Aorta (tissue), 5 donors: Measurements from ENCODE around the gene ACADSB. TPM values are rescaled to one million over a fixed set of nuclear protein-coding genes. Genes with fewer than 3 reads are reported as not detected.

ENCODE experiments used
- ATAC-seq: fragments of 200-7000 bp; cut with Tn5 transposase; one replicate; pipeline ENCODE4 v1.9.1; 2022; ENCODE audit warnings: moderate library complexity; ENCODE audit not compliant: low FRiP score
- DNase-seq, 2 donors: peaks; one replicate each; pipeline ENCODE4 v3.0.0-alpha.2; 2020
- H3K27ac ChIP-seq, 2 donors: one replicate each; pipeline ENCODE4 v1.5.1; 2013; ENCODE audit warnings: low read length in 2 of 2, mild to moderate bottlenecking in 2 of 2, moderate library complexity in 2 of 2, control low read depth in 1 of 2, inconsistent platforms in 1 of 2, low read depth in 1 of 2
- H3K27me3 ChIP-seq, 2 donors: one replicate each; pipeline ENCODE4 v1.6.1; 2013; ENCODE audit warnings: control low read depth in 1 of 2, low read length in 1 of 2, mild to moderate bottlenecking in 1 of 2, moderate library complexity in 1 of 2; ENCODE audit not compliant: insufficient read depth in 2 of 2, control insufficient read depth in 1 of 2
- H3K36me3 ChIP-seq, 2 donors: one replicate each; pipeline ENCODE4 v1.6.1; 2013; ENCODE audit warnings: control low read depth in 1 of 2, low read length in 1 of 2, mild to moderate bottlenecking in 1 of 2; ENCODE audit not compliant: insufficient read depth in 2 of 2, control insufficient read depth in 1 of 2
- H3K4me1 ChIP-seq, 2 donors: one replicate each; pipeline ENCODE4 v1.6.1; 2013; ENCODE audit warnings: low read length in 2 of 2, control low read depth in 1 of 2, mild to moderate bottlenecking in 1 of 2, moderate library complexity in 1 of 2; ENCODE audit not compliant: insufficient read depth in 2 of 2, control insufficient read depth in 1 of 2
- H3K4me3 ChIP-seq, 2 donors: one replicate each; pipeline ENCODE4 v1.5.1; 2013; ENCODE audit warnings: low read length in 2 of 2, control low read depth in 1 of 2, mild to moderate bottlenecking in 1 of 2
- H3K9me3 ChIP-seq: one replicate; pipeline ENCODE4 v1.6.1; 2013; ENCODE audit warnings: mild to moderate bottlenecking, low read length; ENCODE audit not compliant: control insufficient read depth
- WGBS, 2 donors: extraction: QIAGEN DNeasy Blood & Tissue Kit; methylation state at CpG; one replicate each; pipeline ENCODE4 v1.1.7; 2013; 5-methylcytosine and 5-hydroxymethylcytosine counted together
- intact Hi-C, 2 donors: fragments of 100-400 bp; cut with DNase I; formaldehyde crosslinking; loops; one replicate each; pipeline versions ENCODE4 v1.14.2 to v1.15.0; 2022
- polyA plus RNA-seq, 2 donors: library from polyadenylated mRNA; stranded (reverse); fragments of 200-250 nt; gene quantifications; one replicate each; pipeline ENCODE4 v1.2.3, GENCODE V29; 2013
- total RNA-seq, 2 donors: library from RNA; stranded (reverse); fragmentation: NEBNext Ultra II Directional; extraction: Animal tissue kit (Norgen Biotek cat#: 25700); gene quantifications; one replicate each; pipeline ENCODE4 v1.2.1, GENCODE V29; 2021
- donor health status: healthy with polysubstance abuse.
- donor health status: Bipolar disorder and iron deficiency.
- donor health status: DM: no; HTN: no; CAD: no.
- donor health status: DM: no; HTN: no; CAD: no.
- donor health status: DM: yes; HTN: yes; CAD: no.

The ACADSB gene
- total and polyA plus RNA-seq, 4 donors: 7.6 to 25.5 (median 14.0) TPM

- H3K27me3 ChIP-seq: no peaks in the 10 kb centered on the region
- no peak overlapping the region for H3K4me3 ChIP-seq
- peaks cover 5 to 6% of the 10 kb centered on the region in 2 donors for H3K36me3 ChIP-seq
- no peak overlapping the region for H3K27ac ChIP-seq
- no peak for ATAC-seq
- intact Hi-C loops: loop anchor here (2.0 to 5.0 kb wide), 2 partner anchors 514 to 516 kb away; no protein-coding TSS in a partner anchor
- H3K4me1 ChIP-seq: no peaks in the 10 kb centered on the region
- 85 to 87% methylated on average over 12 of the region's 12 CpGs for WGBS, 2 donors
- no peak for DNase-seq
- H3K9me3 ChIP-seq: no peaks in the 10 kb centered on the region
These were observed 34.1 kb downstream of the ACADSB start for GRCh38 chr10:123042708-123043408.

DNA sequence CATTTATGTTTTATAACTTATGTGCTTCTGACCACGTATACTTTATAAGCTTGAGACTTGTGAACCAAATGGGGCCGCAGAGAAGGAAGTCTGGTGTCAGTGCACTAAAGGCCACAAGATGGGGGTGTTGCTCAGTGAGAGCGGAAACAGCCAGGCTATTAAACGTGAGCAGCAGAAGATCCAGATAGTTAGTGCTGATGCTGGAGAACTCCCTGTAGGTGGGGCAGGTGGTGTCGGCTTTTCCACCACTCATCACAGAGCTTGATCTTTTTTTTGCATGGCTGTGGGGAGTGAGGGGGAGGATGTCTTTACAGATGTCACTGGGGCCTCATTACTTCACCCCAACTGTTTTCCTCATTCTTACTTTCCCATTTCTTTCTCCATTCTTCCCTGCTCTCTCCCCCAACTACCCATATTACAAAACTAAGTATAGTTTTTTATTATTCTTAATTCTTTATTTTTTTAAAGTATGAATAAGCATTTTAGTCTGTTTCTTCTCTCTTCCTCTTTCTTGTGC is 34.7 kb downstream of the ACADSB start:
- Histone ChIP-seq H3K27ac (no peak overlapping the region), H3K36me3 (peaks cover 5 to 7% of the 10 kb centered on the region in 2 donors), H3K27me3 (no peaks in the 10 kb centered on the region), H3K4me1 (no peaks in the 10 kb centered on the region), H3K9me3 (no peaks in the 10 kb centered on the region), H3K4me3 (no peak overlapping the region)
- WGBS, 2 donors: 17 to 26% methylated on average over 5 of the region's 5 CpGs
- intact Hi-C loops: loop anchor here (2.0 to 5.0 kb wide), 2 partner anchors 514 to 515 kb away; no protein-coding TSS in a partner anchor
- DNase-seq (no peak), ATAC-seq (no peak)

DNA sequence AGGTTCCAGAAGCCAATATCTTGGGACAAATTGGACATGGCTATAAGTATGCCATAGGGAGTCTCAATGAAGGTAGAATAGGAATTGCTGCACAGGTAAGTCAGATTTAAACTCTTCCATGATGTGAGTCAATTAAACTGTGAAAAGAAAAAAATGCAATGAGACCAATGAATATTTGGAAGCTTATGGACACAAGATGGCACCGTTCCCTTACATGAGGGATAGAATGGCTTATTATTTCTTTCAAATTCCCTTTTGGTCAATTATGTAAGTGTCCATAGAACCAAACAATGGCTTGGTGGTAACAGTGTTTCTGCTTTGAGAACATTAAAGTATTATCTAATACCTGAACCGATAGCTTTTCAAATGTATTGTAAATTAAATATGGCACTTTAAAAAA is 35.6 kb downstream of the ACADSB start:
- Histone ChIP-seq H3K4me1 (no peaks in the 10 kb centered on the region), H3K9me3 (no peaks in the 10 kb centered on the region), H3K4me3 (no peak overlapping the region), H3K27me3 (no peaks in the 10 kb centered on the region), H3K36me3 (peaks cover 5 to 7% of the 10 kb centered on the region in 2 donors), H3K27ac (no peak overlapping the region)
- DNase-seq: no peak
- intact Hi-C loops: loop anchor here in 1 of 2 donors (5.0 kb wide), 1 partner anchor 513 kb away; no protein-coding TSS in a partner anchor
- WGBS, 2 donors: 92 to 96% methylated on average over 2 of the region's 2 CpGs
- ATAC-seq: no peak

DNA sequence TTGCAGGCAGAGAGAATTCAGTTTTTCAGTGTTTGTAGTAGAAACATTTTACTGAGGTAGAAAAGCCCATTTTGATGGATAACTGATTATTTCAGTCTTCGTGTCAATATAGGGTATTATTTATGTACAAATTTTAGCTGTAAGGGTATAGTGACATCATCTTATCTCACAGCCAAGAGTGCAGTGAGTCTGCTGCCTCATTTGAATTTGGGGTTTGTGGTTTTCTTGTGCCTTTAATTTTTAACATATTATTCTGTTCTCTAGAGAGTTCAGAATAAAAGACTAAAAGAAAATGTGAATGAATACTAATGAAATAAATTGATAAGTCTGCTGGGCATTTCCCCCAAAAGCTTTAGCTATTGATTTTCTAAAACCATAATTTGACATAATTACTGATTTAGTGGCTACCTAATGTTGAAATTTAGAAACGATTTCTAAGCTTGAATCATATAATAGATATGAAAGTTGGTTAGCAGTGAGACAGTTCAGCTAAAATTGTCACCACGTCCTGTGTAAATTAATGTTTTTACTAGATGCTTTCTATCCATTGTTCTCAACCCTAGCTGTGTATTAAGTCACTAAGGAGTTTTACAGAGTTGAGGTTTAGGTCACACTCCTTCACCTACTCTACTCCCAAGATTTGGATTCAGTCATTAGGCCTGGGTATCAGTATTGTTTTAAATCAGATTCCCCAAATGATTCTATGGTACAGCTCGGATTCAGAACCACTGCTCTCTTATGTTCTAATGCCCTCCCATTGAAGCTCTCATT is 37.3 kb downstream of the ACADSB start:
- Histone ChIP-seq H3K4me1 (no peaks in the 10 kb centered on the region), H3K4me3 (no peak overlapping the region), H3K27ac (no peak overlapping the region), H3K36me3 (peaks cover 5 to 9% of the 10 kb centered on the region in 2 donors), H3K27me3 (no peaks in the 10 kb centered on the region), H3K9me3 (no peaks in the 10 kb centered on the region)
- ATAC-seq: no peak
- intact Hi-C loops: no loop called here
- no peak for DNase-seq
- WGBS, 2 donors: 90 to 91% methylated on average over 4 of the region's 4 CpGs

DNA sequence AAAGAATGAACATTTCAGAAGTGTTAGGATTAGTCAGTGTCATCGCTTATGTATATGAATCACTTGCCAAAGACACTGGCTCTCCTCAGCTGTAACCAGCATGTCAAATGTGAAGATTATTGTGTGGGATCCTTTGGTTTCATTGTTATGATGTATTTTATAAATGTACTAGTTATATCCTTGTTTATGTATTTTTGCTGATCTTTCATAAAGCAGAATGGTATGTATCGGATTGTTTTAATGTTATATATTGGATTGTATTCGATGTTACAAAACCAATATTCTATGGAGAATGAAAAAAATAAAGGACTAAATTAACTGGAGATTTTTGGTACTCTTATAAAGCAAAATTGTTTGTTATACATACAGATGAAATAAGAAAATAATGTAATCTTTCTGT is 49.2 kb downstream of the ACADSB start:
- 97% methylated on average over 3 of the region's 3 CpGs for WGBS, 2 donors
- Histone ChIP-seq H3K27ac (no peak overlapping the region), H3K27me3 (no peaks in the 10 kb centered on the region), H3K4me1 (no peaks in the 10 kb centered on the region), H3K4me3 (no peak overlapping the region), H3K9me3 (no peaks in the 10 kb centered on the region), H3K36me3 (no peaks in the 10 kb centered on the region)
- intact Hi-C loops: no loop called here
- ATAC-seq: no peak
- no peak for DNase-seq

DNA sequence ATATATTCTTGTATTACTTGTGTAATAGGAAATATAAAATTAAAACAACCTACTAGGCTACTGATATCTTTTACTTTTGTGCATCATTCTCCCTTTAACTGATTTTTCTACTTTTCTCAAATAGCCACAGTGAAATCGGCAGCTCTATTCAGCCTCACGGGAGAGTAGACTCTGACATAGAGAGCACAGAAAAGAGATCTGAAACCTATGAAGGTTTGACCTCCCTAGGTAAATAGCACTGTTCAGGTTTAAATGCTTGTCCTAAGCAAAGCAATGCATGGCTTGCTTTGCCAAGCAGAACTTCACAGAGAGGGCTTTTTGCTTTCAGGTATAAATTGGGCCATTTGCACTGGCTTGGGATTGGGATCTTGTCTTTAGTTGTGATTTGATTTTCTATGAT is 53.1 kb downstream of the ACADSB start:
- no peak overlapping the region for H3K4me3 ChIP-seq
- H3K4me1 ChIP-seq: no peaks in the 10 kb centered on the region
- no peaks in the 10 kb centered on the region for H3K36me3 ChIP-seq
- no peak for ATAC-seq
- H3K27ac ChIP-seq: no peak overlapping the region
- H3K27me3 ChIP-seq: no peaks in the 10 kb centered on the region
- no peak for DNase-seq
- WGBS, 2 donors: 83 to 87% methylated on average over 2 of the region's 2 CpGs
- no peaks in the 10 kb centered on the region for H3K9me3 ChIP-seq
- intact Hi-C loops: no loop called here

GRCh38 chr10:123062726-123063125 is 53.9 kb downstream of the ACADSB start:
- intact Hi-C loops: no loop called here
- Histone ChIP-seq H3K27me3 (no peaks in the 10 kb centered on the region), H3K36me3 (no peaks in the 10 kb centered on the region), H3K4me3 (no peak overlapping the region), H3K4me1 (no peaks in the 10 kb centered on the region), H3K27ac (no peak overlapping the region), H3K9me3 (peaks cover 2% of the 10 kb centered on the region)
- WGBS, 2 donors: 80 to 84% methylated on average over 10 of the region's 10 CpGs
- DNase-seq: no peak
- ATAC-seq: no peak

- Histone ChIP-seq H3K4me3 (no peak overlapping the region), H3K27ac (no peak overlapping the region), H3K27me3 (no peaks in the 10 kb centered on the region), H3K4me1 (no peaks in the 10 kb centered on the region), H3K9me3 (peaks cover 3% of the 10 kb centered on the region), H3K36me3 (no peaks in the 10 kb centered on the region)
- DNase-seq (no peak), ATAC-seq (no peak)
- 87 to 89% methylated on average over 10 of the region's 10 CpGs for WGBS, 2 donors
- intact Hi-C loops: no loop called here
These were observed 59.5 kb downstream of the ACADSB start for GRCh38 chr10:123068087-123068853.
